ENCODE results near the gene USP36. TPM values are rescaled to one million over a fixed set of nuclear protein-coding genes. Genes with fewer than 3 reads are reported as not detected.

USP36 gene
- total RNA-seq, 1 donor from 2014 or later, result 128 TPM

DNA sequence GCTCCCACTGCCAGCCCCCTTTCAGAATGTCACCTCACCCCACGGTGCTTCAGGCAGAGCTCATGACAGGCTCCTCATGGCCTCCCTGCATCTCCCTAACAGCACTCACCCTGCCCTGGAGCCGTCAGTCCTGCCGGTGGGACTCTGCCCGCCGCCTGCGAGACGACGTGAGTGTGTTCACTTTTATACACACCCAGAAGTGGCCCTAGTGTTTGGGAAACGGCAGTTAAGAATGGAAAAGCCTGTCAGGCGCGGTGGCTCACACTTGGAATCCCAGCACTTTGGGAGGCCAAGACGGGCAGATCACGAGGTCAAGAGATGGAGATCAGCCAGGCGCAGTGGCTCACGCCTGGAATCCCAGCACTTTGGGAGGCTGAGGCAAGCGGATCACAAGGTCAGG lies 46.2 kb downstream of the USP36 start:
- Mint-ChIP-seq H3K36me3 (ENCODE audit: low read depth) (peaks cover 76% of the 10 kb centered on the region), H3K27me3 (no peaks in the 10 kb centered on the region), H3K27ac (peak overlapping the region; percentile 37), H3K4me3 (no peak overlapping the region), H3K9me3 (no peaks in the 10 kb centered on the region), H3K4me1 (peaks cover 37% of the 10 kb centered on the region)
- intact Hi-C loops (cut with micrococcal nuclease), result no loop called here
- DNase-seq, result no peak

DNA sequence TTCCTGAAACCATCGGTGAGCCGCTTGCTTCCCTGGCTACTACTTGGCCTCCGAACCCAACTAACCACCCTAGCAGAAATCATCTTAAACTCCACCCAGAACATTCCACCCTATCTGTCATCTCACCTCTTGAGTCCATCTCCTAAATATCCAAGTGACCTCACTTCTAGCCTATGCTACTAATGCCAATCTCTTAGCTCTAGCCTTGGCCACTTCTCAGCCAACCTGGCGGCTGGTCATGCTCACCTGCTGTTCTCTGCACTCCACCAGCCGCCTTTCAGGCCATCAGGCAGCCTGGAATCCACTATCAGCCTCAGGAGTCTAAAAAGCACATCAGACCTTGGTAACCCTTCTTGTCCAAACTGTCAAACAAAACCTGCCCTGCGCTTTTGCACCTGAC lies 46.6 kb downstream of the USP36 start:
- no peak overlapping the region for H3K27ac Mint-ChIP-seq
- H3K4me1 Mint-ChIP-seq, result peaks cover 33% of the 10 kb centered on the region
- H3K27me3 Mint-ChIP-seq, result no peaks in the 10 kb centered on the region
- H3K9me3 Mint-ChIP-seq, result no peaks in the 10 kb centered on the region
- intact Hi-C loops (cut with micrococcal nuclease), result no loop called here
- DNase-seq, result no peak
- peaks cover 72% of the 10 kb centered on the region for H3K36me3 Mint-ChIP-seq (ENCODE audit: low read depth)
- no peak overlapping the region for H3K4me3 Mint-ChIP-seq

DNA sequence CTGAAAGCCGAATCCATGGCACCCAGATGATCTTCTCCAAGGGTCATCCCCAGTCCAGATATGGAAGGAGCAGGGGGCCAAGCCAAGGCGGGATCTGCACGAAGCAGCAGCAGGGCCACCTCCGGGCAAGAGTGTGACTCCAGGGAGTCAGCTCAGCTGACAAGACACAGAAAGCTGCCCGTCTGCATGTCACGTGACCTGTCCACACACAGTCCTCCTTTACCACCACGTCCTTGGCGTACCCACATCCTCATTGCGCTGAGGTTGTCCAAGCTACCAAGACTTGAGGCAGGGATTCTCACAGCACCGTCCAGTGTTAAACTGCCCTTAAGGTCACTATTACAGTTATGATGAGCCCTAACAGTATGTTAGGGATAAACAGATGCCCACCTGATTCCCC lies 47.2 kb downstream of the USP36 start:
- Mint-ChIP-seq H3K4me1 (peaks cover 27% of the 10 kb centered on the region), H3K4me3 (no peak overlapping the region), H3K9me3 (no peaks in the 10 kb centered on the region), H3K27ac (no peak overlapping the region), H3K27me3 (no peaks in the 10 kb centered on the region), H3K36me3 (ENCODE audit: low read depth) (peaks cover 67% of the 10 kb centered on the region)
- DNase-seq, result no peak
- intact Hi-C loops (cut with micrococcal nuclease), result no loop called here

GRCh38 chr17:78791840-78792709 lies 48.5 kb downstream of the USP36 start:
- DNase-seq, result no peak
- no peaks in the 10 kb centered on the region for H3K27me3 Mint-ChIP-seq
- H3K9me3 Mint-ChIP-seq, result no peaks in the 10 kb centered on the region
- intact Hi-C loops (cut with micrococcal nuclease), result no loop called here
- H3K4me3 Mint-ChIP-seq, result no peak overlapping the region
- peaks cover 25% of the 10 kb centered on the region for H3K4me1 Mint-ChIP-seq
- peaks cover 63% of the 10 kb centered on the region for H3K36me3 Mint-ChIP-seq (ENCODE audit: low read depth)
- H3K27ac Mint-ChIP-seq, result peak overlapping the region; percentile 46

GRCh38 chr17:78790552-78790951 lies 50.1 kb downstream of the USP36 start:
- peaks cover 50% of the 10 kb centered on the region for H3K36me3 Mint-ChIP-seq (ENCODE audit: low read depth)
- no peaks in the 10 kb centered on the region for H3K9me3 Mint-ChIP-seq
- H3K4me1 Mint-ChIP-seq, result peaks cover 25% of the 10 kb centered on the region

DNA sequence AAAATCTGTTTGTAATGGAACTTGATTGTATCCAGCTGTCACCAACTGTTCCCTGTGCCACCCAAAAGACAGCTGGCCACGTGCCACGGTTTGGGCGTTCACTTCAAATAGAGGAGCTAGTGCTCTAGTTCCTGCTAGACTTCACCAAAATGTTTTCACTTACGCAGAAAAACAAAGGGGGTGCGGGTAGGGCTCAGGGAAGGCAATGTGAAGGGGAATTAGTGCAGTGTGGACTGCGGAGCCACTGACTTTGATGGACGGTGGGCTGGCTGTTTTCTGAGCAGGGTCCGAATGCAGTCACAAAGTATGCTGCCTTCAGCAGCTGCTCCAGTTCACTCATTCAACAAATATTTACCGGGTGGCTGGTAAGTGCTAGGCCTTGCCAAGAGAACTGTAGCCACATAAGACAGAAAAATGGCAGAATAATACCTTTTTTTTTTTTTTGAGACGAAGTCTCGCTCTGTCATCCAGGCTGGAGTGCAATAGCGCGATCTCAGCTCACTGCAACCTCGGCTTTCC lies 50.9 kb downstream of the USP36 start:
- Mint-ChIP-seq H3K36me3 (ENCODE audit: low read depth) (peaks cover 44% of the 10 kb centered on the region), H3K4me3 (peak overlapping the region; percentile 8), H3K9me3 (no peaks in the 10 kb centered on the region), H3K27me3 (no peaks in the 10 kb centered on the region), H3K27ac (peak overlapping the region; percentile 78), H3K4me1 (peaks cover 31% of the 10 kb centered on the region)
- DNase-seq, result peak; percentile 77
- intact Hi-C loops (cut with micrococcal nuclease), result no loop called here

More at GRCh38 chr17:78790552-78790951, 50.1 kb downstream of the USP36 start:
- Mint-ChIP-seq H3K27me3 (no peaks in the 10 kb centered on the region), H3K4me3 (no peak overlapping the region), H3K27ac (no peak overlapping the region)
- DNase-seq, result no peak
- intact Hi-C loops (cut with micrococcal nuclease), result no loop called here

DNA sequence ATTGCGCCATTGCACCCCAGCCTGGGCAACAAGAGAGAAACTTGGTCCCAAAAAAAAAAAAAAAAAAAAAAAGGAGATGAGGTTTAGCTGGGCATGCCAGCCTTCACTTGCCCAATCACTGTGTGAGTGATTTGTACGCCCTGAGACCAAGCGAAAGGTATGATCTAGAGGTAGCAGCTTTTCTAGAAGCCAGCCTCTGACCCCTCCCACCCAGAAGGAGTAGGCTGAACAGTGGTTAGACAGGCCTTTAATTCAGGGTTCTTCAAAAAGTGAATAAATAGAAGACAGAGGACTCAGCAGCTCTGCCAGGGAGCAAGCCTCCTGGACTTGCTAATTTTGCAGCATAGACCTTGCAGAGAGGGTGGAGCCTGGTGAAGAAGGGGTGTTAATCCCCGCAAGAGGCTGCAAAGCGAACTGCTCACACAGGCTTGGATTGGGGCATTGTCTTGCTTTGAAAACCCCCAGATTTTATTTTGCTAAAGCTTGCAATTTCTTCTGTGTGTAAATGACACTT lies 51.4 kb downstream of the USP36 start:
- Mint-ChIP-seq H3K4me1 (peaks cover 33% of the 10 kb centered on the region), H3K9me3 (no peaks in the 10 kb centered on the region), H3K27me3 (no peaks in the 10 kb centered on the region), H3K27ac (peak overlapping the region; percentile 78), H3K36me3 (ENCODE audit: low read depth) (peaks cover 40% of the 10 kb centered on the region), H3K4me3 (no peak overlapping the region)
- DNase-seq, result no peak
- intact Hi-C loops (cut with micrococcal nuclease), result no loop called here

- H3K27me3 Mint-ChIP-seq, result no peaks in the 10 kb centered on the region
- no peak overlapping the region for H3K4me3 Mint-ChIP-seq
- H3K4me1 Mint-ChIP-seq, result peaks cover 36% of the 10 kb centered on the region
- peaks cover 33% of the 10 kb centered on the region for H3K36me3 Mint-ChIP-seq (ENCODE audit: low read depth)
- intact Hi-C loops (cut with micrococcal nuclease), result no loop called here
- no peaks in the 10 kb centered on the region for H3K9me3 Mint-ChIP-seq
- no peak overlapping the region for H3K27ac Mint-ChIP-seq
- no peak for DNase-seq
Observed at GRCh38 chr17:78788451-78788850, 52.2 kb downstream of the USP36 start.

GRCh38 chr17:78787444-78787843 lies 53.2 kb downstream of the USP36 start:
- Mint-ChIP-seq H3K27ac (peak overlapping the region; percentile 56), H3K36me3 (ENCODE audit: low read depth) (peaks cover 28% of the 10 kb centered on the region), H3K27me3 (no peaks in the 10 kb centered on the region), H3K9me3 (no peaks in the 10 kb centered on the region), H3K4me1 (peaks cover 40% of the 10 kb centered on the region), H3K4me3 (no peak overlapping the region)
- DNase-seq, result no peak
- intact Hi-C loops (cut with micrococcal nuclease), result no loop called here

GRCh38 chr17:78785663-78786057 lies 55.0 kb downstream of the USP36 start:
- Mint-ChIP-seq H3K4me1 (peaks cover 34% of the 10 kb centered on the region), H3K4me3 (peak overlapping the region; percentile 59), H3K27me3 (no peaks in the 10 kb centered on the region), H3K9me3 (no peaks in the 10 kb centered on the region), H3K27ac (no peak overlapping the region), H3K36me3 (ENCODE audit: low read depth) (peaks cover 17% of the 10 kb centered on the region)
- intact Hi-C loops (cut with micrococcal nuclease), result no loop called here
- DNase-seq, result no peak

- DNase-seq, result peak; percentile 76
- peak overlapping the region; percentile 59 for H3K4me3 Mint-ChIP-seq
- no peaks in the 10 kb centered on the region for H3K9me3 Mint-ChIP-seq
- no peaks in the 10 kb centered on the region for H3K27me3 Mint-ChIP-seq
- intact Hi-C loops (cut with micrococcal nuclease), result no loop called here
- peaks cover 37% of the 10 kb centered on the region for H3K4me1 Mint-ChIP-seq
- peaks cover 18% of the 10 kb centered on the region for H3K36me3 Mint-ChIP-seq (ENCODE audit: low read depth)
- peak overlapping the region; percentile 53 for H3K27ac Mint-ChIP-seq
Observed at GRCh38 chr17:78785011-78785662, 55.5 kb downstream of the USP36 start.

DNA sequence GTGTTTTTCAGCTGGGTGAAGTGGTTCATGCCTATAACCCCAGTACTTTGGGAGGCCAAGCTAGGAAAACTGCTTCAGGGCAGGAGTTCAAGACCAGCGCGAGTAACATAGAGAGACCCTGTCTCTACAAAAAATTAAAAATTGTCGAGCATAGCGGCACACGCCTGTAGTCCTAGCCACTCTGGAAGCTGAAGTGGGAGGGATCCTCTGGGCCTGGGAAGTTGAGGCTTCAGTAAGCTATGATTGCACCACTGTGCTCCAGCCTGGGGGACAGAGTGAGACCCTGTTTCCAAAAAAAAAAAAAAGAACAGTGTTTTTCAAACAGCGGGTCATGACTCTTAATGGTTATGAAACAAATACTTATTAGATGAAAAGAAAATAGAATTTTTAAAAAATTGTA lies 56.3 kb downstream of the USP36 start:
- Mint-ChIP-seq H3K9me3 (no peaks in the 10 kb centered on the region), H3K4me1 (peaks cover 38% of the 10 kb centered on the region), H3K36me3 (ENCODE audit: low read depth) (peaks cover 19% of the 10 kb centered on the region), H3K27me3 (no peaks in the 10 kb centered on the region), H3K4me3 (no peak overlapping the region), H3K27ac (peak overlapping the region; percentile 21)
- no peak for DNase-seq
- intact Hi-C loops (cut with micrococcal nuclease), result no loop called here

GRCh38 chr17:78783711-78784324 lies 56.8 kb downstream of the USP36 start:
- Mint-ChIP-seq H3K27me3 (no peaks in the 10 kb centered on the region), H3K4me1 (peaks cover 42% of the 10 kb centered on the region), H3K9me3 (no peaks in the 10 kb centered on the region), H3K36me3 (ENCODE audit: low read depth) (peaks cover 22% of the 10 kb centered on the region), H3K4me3 (peak overlapping the region; percentile 86), H3K27ac (peak overlapping the region; percentile 21)
- intact Hi-C loops (cut with micrococcal nuclease), result no loop called here
- DNase-seq, result no peak
